Neutrophil (primary cell): ENCODE data around the gene NARF.
A peak's percentile ranks its signal among the peaks of the same experiment; 100 is the strongest.
"Not testable (repeated sequence)": the region's sequence is repeated elsewhere in the genome, so short reads cannot be mapped to it uniquely, and the experiment has no call there.

Source experiments
- H3K27ac ChIP-seq: fragments of 200-600 bp; sonication (generic); 2 replicates; pipeline ENCODE4 v1.5.1; 2016; ENCODE audit warnings: mild to moderate bottlenecking, moderate library complexity
- H3K27me3 ChIP-seq: fragments of 200-600 bp; sonication (generic); 2 replicates; pipeline ENCODE4 v1.6.0; 2016; ENCODE audit warnings: mild to moderate bottlenecking
- H3K36me3 ChIP-seq: fragments of 200-600 bp; sonication (generic); 2 replicates; pipeline ENCODE4 v1.5.1; 2017
- H3K4me1 ChIP-seq, 2 experiments: fragments of 200-600 bp in 1 of 2; sonication (generic) in 1 of 2; 1 replicate in 1 of 2; 2 replicates in 1 of 2; pipeline versions ENCODE4 v1.5.1 to v1.6.1; 2013 to 2016; ENCODE audit warnings: low read depth in 1 of 2, low read length in 1 of 2, mild to moderate bottlenecking in 1 of 2, moderate library complexity in 1 of 2; ENCODE audit not compliant: control insufficient read depth in 1 of 2, insufficient read depth in 1 of 2
- H3K4me3 ChIP-seq, 2 experiments: fragments of 200-600 bp in 1 of 2; sonication (generic) in 1 of 2; 1 replicate in 1 of 2; 2 replicates in 1 of 2; pipeline ENCODE4 v1.5.1; 2013 to 2016; ENCODE audit warnings: low read depth in 1 of 2, low read length in 1 of 2, mild to moderate bottlenecking in 1 of 2, moderate library complexity in 1 of 2
- H3K9me3 ChIP-seq: fragments of 200-600 bp; sonication (generic); 2 replicates; pipeline ENCODE4 v1.5.1; 2016
- TF ChIP-seq, protein P1 (sequence below): fragments of 200-600 bp; sonication (generic); IDR thresholded peaks from 2 replicates; pipeline ENCODE4 v1.5.1; 2016; ENCODE audit warnings: antibody characterized with exemption

Gene NARF

DNA sequence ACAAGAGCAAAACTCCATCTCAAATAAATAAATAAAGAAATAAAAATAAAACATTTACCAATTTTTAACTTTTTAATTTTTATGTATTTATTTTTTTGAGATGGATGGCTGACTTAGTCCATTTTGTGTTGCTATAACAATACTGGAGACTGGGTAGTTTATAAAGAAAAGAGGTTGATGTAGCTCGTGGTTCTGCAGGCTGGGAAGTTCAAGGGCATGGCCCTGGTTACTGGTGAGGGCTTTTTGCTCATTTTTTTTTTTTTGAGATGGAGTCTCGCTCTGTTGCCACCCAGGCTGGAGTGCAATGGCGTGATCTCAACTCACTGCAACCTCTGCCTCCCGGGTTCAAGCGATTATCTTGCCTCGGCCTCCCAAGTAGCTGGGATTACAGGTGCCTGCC is 46.8 kb downstream of the NARF start:
- TF ChIP-seq, protein P1, sequence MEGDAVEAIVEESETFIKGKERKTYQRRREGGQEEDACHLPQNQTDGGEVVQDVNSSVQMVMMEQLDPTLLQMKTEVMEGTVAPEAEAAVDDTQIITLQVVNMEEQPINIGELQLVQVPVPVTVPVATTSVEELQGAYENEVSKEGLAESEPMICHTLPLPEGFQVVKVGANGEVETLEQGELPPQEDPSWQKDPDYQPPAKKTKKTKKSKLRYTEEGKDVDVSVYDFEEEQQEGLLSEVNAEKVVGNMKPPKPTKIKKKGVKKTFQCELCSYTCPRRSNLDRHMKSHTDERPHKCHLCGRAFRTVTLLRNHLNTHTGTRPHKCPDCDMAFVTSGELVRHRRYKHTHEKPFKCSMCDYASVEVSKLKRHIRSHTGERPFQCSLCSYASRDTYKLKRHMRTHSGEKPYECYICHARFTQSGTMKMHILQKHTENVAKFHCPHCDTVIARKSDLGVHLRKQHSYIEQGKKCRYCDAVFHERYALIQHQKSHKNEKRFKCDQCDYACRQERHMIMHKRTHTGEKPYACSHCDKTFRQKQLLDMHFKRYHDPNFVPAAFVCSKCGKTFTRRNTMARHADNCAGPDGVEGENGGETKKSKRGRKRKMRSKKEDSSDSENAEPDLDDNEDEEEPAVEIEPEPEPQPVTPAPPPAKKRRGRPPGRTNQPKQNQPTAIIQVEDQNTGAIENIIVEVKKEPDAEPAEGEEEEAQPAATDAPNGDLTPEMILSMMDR = no peak
- no peaks in the 10 kb centered on the region for H3K9me3 ChIP-seq
- no peaks in the 10 kb centered on the region for H3K36me3 ChIP-seq
- H3K4me3 ChIP-seq = no peak overlapping the region
- peaks cover 10 to 13% of the 10 kb centered on the region in 2 experiments for H3K4me1 ChIP-seq
- H3K27ac ChIP-seq = no peak overlapping the region
- no peaks in the 10 kb centered on the region for H3K27me3 ChIP-seq

DNA sequence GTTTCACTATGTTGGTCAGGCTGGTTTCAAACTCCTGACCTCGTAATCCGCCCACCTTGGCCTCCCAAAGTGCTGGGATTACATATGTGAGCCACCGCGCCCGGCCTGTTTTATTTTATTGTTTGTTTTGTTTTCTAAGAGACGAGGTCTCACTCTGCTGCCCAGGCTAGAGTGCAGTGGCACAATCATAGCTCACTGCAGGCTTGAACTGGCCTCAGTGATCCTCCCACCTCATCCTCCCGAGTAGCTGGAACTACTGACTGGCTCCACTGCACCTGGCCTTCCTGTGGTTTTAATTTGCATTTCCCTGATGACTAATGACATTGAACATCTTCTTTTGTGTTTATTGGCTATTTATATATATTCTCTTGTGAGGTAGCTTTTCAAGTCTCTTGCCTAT is 47.9 kb downstream of the NARF start:
- not testable (repeated sequence) for H3K9me3 ChIP-seq, H3K27me3 ChIP-seq

DNA sequence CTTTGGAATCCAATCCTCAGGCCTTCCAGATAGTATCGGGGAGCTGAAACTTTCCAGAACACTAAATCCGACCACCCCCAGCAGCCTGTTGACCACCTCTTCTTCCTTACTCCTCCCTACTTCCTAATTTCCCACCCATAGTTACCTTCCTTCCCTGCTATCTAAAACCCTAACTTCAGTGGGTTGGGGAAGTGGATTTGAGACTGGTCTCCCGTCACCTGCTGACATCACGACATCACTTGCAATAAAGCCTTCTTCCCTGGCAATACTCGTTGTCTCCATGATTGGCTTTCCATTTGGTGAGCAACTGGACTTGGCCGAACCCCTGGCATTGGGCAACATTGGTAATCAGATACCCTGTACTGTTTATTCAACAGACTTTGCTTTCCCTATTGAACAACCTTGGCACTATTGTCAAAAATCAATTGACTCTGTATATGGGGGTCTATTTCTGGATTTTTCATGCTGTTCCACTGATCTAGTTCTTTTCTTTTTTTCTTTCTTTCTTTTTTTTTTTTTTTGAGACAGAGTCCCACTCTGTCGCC is 49.2 kb downstream of the NARF start:
- H3K4me3 ChIP-seq = no peak overlapping the region
- peaks cover 10 to 13% of the 10 kb centered on the region in 2 experiments for H3K4me1 ChIP-seq
- no peaks in the 10 kb centered on the region for H3K27me3 ChIP-seq
- TF ChIP-seq, protein P1 = no peak
- no peaks in the 10 kb centered on the region for H3K9me3 ChIP-seq
- H3K36me3 ChIP-seq = no peaks in the 10 kb centered on the region
- H3K27ac ChIP-seq = no peak overlapping the region

More for the DNA sequence above, 47.9 kb downstream of the NARF start:
- not testable (repeated sequence) for H3K4me3 ChIP-seq, H3K36me3 ChIP-seq, H3K27ac ChIP-seq
- peaks cover 10 to 13% of the 10 kb centered on the region in 2 experiments for H3K4me1 ChIP-seq

DNA sequence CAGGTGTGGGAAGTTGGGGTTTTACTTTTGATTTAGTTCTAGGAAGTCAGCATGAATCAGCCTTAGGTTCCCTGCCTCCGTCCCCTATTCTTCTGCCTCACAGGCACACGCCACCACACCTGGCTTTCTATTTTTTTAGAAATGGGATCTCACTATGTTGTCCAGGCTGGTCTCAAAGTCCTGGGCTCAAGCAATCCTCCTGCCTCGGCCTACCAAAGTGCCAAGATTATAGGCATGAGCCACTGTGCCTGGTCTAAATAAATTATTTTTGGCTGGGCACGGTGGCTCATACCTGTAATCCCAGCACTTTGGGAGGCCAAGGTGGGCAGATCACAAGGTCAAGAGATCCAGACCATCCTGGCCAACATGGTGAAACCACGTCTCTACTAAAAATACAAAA is 53.1 kb downstream of the NARF start:
- H3K27ac ChIP-seq, H3K4me3 ChIP-seq, H3K36me3 ChIP-seq, H3K9me3 ChIP-seq, H3K27me3 ChIP-seq: not testable (repeated sequence)
- peaks cover 11 to 14% of the 10 kb centered on the region in 2 experiments for H3K4me1 ChIP-seq

DNA sequence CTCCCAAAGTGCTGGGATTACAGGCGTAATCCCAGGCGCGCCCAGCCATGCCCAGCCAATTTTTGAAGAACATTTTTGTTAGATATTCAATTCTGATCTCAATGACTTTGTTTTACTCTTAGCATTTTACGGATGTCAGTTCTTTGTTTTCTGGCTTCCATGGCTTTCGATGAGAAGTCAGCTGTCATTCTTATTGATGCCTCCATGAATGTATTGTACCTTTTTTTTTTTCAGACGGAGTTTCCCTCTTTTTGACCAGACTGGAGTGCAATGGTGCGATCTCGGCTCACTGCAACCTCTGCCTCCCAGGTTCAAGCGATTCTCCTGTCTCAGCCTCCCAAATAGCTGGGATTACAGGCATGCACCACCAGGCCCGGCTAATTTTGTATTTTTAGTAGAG is 55.3 kb downstream of the NARF start:
- not testable (repeated sequence) for H3K27ac ChIP-seq, H3K9me3 ChIP-seq, H3K27me3 ChIP-seq, H3K36me3 ChIP-seq, H3K4me3 ChIP-seq
- peaks cover 31 to 32% of the 10 kb centered on the region in 2 experiments for H3K4me1 ChIP-seq

DNA sequence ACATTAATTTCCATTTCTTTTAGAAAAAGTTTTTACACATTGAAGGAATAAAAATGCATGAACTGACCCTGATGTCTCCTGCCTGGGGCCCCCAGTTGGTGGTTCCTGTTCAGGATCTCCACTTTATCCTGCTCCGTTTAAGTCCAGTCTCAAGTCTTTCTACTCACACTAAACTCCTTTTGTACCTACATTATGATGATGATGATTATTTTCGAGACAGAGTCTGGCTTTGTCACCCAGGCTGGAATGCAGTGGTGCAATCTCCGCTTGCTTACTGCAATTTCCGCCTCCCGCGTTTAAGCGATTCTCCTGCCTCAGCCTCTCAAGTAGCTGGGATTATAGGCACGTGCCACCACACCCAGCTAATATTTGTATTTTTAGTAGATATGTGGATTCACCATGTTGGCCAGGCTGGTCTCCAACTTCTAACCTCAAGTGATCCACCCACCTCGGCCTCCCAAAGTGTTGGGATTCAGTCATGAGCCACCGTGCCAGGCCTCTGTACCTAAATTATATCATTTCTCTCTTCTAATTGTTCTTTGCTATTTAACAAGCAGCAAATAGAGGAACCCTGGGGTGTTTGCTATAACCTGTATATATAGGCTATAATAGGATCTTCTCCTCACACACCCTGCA is 58.8 kb downstream of the NARF start:
- no peaks in the 10 kb centered on the region for H3K27me3 ChIP-seq
- H3K36me3 ChIP-seq = no peaks in the 10 kb centered on the region
- no peaks in the 10 kb centered on the region for H3K9me3 ChIP-seq
- peak overlapping the region; percentile 15 to 34 for H3K4me3 ChIP-seq
- TF ChIP-seq, protein P1 = no peak
- H3K27ac ChIP-seq = peak overlapping the region; percentile 78
- H3K4me1 ChIP-seq = peaks cover 46 to 48% of the 10 kb centered on the region in 2 experiments
